ENCODE measurements around the gene MYADML2.

GRCh38 chr17:81928544-81929252 is 18.3 kb downstream of the MYADML2 start:
- TF ChIP-seq POLR2A (IDR thresholded peaks at IDR 0.05) (no peak), CTCF (IDR thresholded peaks at IDR 0.05 in 8 of 11, conservative IDR thresholded peaks at IDR 0.05 in 3 of 11) (no peak)
